Panc1 (cell line): ENCODE measurements around the gene CKAP5. TPM values are rescaled to one million over a fixed set of nuclear protein-coding genes. Genes with fewer than 3 reads are reported as not detected.

Source experiments
- ATAC-seq: fragments of 200-7000 bp; cut with Tn5 transposase; 2 replicates; pipeline ENCODE4 v1.9.1; 2020; ENCODE audit warnings: mild to moderate bottlenecking, moderate library complexity
- BruUV-seq: library from RNA; stranded (reverse); fragments of 400-500 nt; replicated peaks from 2 replicates; lab custom pipeline; 2021; lab: Mats Ljungman, UMichigan
- CTCF ChIA-PET: fragments of 300-600 bp; sonication (Branson Sonifier 250); formaldehyde crosslinking; loops from one replicate; lab custom pipeline; 2022; ENCODE audit warnings: antibody characterized with exemption; lab: Charles Lee
- POLR2A ChIA-PET: fragments of 300-600 bp; sonication (Branson Sonifier 250); formaldehyde crosslinking; loops from one replicate; lab custom pipeline; 2022; ENCODE audit warnings: antibody characterized with exemption; lab: Charles Lee
- DNase-seq: peaks from one replicate; pipeline ENCODE4 v3.0.0-alpha.2; 2010; ENCODE audit warnings: low read depth, low spot score
- H3K27ac ChIP-seq: 2 replicates; pipeline ENCODE4 v1.5.1; 2011; ENCODE audit warnings: mild to moderate bottlenecking, low read length, inconsistent platforms
- H3K27me3 ChIP-seq: fragments of 200-500 bp; sonication (Bioruptor generic); 2 replicates; pipeline ENCODE4 v1.6.0; 2014; ENCODE audit warnings: low read length, inconsistent platforms; ENCODE audit not compliant: control insufficient read depth, insufficient read depth
- H3K36me3 ChIP-seq: fragments of 200-500 bp; sonication (Bioruptor generic); 2 replicates; pipeline ENCODE4 v1.5.1; 2014; ENCODE audit warnings: inconsistent platforms, mild to moderate bottlenecking, low read length, moderate library complexity; ENCODE audit not compliant: control insufficient read depth, insufficient read depth
- H3K4me1 ChIP-seq: 2 replicates; pipeline ENCODE4 v1.5.1; 2011; ENCODE audit warnings: inconsistent platforms, mild to moderate bottlenecking, low read length, moderate library complexity; ENCODE audit not compliant: control insufficient read depth, insufficient read depth
- H3K4me3 ChIP-seq, 2 experiments: 2 replicates each; pipeline ENCODE4 v1.5.1; 2011 to 2012; ENCODE audit warnings: low read depth in 2 of 2, low read length in 2 of 2, mild to moderate bottlenecking in 2 of 2, inconsistent platforms in 1 of 2, moderate library complexity in 1 of 2
- H3K9me3 ChIP-seq: fragments of 200-500 bp; sonication (Bioruptor generic); 2 replicates; pipeline ENCODE4 v1.5.1; 2014; ENCODE audit warnings: low read depth, mild to moderate bottlenecking, inconsistent platforms, low read length, moderate library complexity; ENCODE audit not compliant: control insufficient read depth, insufficient read depth
- POLR2AphosphoS5 ChIP-seq: IDR thresholded peaks from 2 replicates; pipeline ENCODE4 v1.6.1; 2012; ENCODE audit warnings: mild to moderate bottlenecking, low read depth, low read length, moderate library complexity
- SIN3A ChIP-seq: IDR thresholded peaks from 2 replicates; pipeline ENCODE4 v1.6.1; 2012; ENCODE audit warnings: low read depth, mild to moderate bottlenecking, low read length, moderate library complexity, borderline replicate concordance; ENCODE audit not compliant: insufficient read depth
- TCF7L2 ChIP-seq: IDR thresholded peaks from 2 replicates; pipeline ENCODE4 v1.6.1; 2011; ENCODE audit warnings: mild to moderate bottlenecking, low read depth, low read length, inconsistent platforms
- in situ Hi-C: cut with HindIII; loops from 2 replicates; pipeline ENCODE4 v1.10.0; 2016; ENCODE audit warnings: low sequenced_read_pairs, low pct_unique_long_range_greater_than_20kb
- intact Hi-C: fragments of 100-400 bp; cut with micrococcal nuclease; formaldehyde crosslinking; loops from one replicate; pipeline ENCODE4 v1.10.0; 2022; ENCODE audit not compliant: unreplicated experiment
- total RNA-seq: library from RNA; stranded (reverse); gene quantifications from one replicate; pipeline ENCODE4 v1.2.1, GENCODE V29; 2021; ENCODE audit not compliant: unreplicated experiment
- TF ChIP-seq, protein P1 (sequence below): fragments of 450-650 bp; IDR thresholded peaks from 2 replicates; pipeline ENCODE4 v1.5.1; 2017; ENCODE audit warnings: mild to moderate bottlenecking
- TF ChIP-seq, protein P2 (sequence below), 2 experiments: IDR thresholded peaks; 2 replicates each; pipeline ENCODE4 v1.6.1; 2011 to 2012; ENCODE audit warnings: low read depth in 2 of 2, control low read depth in 1 of 2, low read length in 1 of 2, mild to moderate bottlenecking in 1 of 2, moderate library complexity in 1 of 2; ENCODE audit not compliant: insufficient read depth in 1 of 2

CKAP5 gene
- total RNA-seq, 1 experiment from 2014 or later: 191 TPM

DNA sequence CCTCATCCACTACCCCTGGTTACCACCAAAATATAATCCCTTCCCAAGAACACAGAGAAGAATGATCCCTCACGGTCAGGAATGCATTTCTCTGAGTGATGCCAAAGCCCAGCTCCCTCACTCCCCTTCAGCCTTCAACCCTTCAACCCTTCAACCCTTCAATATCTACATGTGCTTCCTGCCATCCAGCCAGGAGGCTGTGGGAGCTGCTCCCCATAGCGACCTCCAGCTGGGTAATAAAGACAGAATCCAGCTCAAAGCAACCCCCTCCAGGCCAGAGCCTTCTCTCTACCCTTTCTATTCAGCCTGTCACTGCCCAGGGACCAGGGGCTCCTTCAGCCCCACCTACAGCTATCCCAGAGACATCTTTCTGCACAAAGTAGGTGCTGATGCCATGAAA, 148.4 kb downstream of the CKAP5 start:
- Histone ChIP-seq H3K27me3 (no peaks in the 10 kb centered on the region), H3K9me3 (no peaks in the 10 kb centered on the region), H3K27ac (no peak overlapping the region), H3K4me1 (peaks cover 6% of the 10 kb centered on the region; the same call in 1 of the 2 replicates), H3K36me3 (peaks cover 5% of the 10 kb centered on the region; the same call in 1 of the 2 replicates), H3K4me3 (no peak overlapping the region)
- no peak for DNase-seq
- ChIA-PET CTCF (no interaction called here), POLR2A (interaction anchor here (0.6 kb wide), 1 partner anchor 81 kb away, joined by 10 read pairs; no protein-coding TSS in a partner anchor)
- TF ChIP-seq TCF7L2: no peak
- TF ChIP-seq, protein P1, sequence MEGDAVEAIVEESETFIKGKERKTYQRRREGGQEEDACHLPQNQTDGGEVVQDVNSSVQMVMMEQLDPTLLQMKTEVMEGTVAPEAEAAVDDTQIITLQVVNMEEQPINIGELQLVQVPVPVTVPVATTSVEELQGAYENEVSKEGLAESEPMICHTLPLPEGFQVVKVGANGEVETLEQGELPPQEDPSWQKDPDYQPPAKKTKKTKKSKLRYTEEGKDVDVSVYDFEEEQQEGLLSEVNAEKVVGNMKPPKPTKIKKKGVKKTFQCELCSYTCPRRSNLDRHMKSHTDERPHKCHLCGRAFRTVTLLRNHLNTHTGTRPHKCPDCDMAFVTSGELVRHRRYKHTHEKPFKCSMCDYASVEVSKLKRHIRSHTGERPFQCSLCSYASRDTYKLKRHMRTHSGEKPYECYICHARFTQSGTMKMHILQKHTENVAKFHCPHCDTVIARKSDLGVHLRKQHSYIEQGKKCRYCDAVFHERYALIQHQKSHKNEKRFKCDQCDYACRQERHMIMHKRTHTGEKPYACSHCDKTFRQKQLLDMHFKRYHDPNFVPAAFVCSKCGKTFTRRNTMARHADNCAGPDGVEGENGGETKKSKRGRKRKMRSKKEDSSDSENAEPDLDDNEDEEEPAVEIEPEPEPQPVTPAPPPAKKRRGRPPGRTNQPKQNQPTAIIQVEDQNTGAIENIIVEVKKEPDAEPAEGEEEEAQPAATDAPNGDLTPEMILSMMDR: no peak
- no peak for TF ChIP-seq SIN3A
- TF ChIP-seq, protein P2, sequence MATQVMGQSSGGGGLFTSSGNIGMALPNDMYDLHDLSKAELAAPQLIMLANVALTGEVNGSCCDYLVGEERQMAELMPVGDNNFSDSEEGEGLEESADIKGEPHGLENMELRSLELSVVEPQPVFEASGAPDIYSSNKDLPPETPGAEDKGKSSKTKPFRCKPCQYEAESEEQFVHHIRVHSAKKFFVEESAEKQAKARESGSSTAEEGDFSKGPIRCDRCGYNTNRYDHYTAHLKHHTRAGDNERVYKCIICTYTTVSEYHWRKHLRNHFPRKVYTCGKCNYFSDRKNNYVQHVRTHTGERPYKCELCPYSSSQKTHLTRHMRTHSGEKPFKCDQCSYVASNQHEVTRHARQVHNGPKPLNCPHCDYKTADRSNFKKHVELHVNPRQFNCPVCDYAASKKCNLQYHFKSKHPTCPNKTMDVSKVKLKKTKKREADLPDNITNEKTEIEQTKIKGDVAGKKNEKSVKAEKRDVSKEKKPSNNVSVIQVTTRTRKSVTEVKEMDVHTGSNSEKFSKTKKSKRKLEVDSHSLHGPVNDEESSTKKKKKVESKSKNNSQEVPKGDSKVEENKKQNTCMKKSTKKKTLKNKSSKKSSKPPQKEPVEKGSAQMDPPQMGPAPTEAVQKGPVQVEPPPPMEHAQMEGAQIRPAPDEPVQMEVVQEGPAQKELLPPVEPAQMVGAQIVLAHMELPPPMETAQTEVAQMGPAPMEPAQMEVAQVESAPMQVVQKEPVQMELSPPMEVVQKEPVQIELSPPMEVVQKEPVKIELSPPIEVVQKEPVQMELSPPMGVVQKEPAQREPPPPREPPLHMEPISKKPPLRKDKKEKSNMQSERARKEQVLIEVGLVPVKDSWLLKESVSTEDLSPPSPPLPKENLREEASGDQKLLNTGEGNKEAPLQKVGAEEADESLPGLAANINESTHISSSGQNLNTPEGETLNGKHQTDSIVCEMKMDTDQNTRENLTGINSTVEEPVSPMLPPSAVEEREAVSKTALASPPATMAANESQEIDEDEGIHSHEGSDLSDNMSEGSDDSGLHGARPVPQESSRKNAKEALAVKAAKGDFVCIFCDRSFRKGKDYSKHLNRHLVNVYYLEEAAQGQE (IDR thresholded peaks at IDR 0.05; ENCODE audit: insufficient read depth in 1 of 2, low read depth in 2 of 2, low read length in 1 of 2): no peak
- TF ChIP-seq POLR2AphosphoS5: no peak
- in situ Hi-C loops: no loop called here
- no peak for ATAC-seq
- intact Hi-C loops: no loop called here
- no TSS peak for BruUV-seq

DNA sequence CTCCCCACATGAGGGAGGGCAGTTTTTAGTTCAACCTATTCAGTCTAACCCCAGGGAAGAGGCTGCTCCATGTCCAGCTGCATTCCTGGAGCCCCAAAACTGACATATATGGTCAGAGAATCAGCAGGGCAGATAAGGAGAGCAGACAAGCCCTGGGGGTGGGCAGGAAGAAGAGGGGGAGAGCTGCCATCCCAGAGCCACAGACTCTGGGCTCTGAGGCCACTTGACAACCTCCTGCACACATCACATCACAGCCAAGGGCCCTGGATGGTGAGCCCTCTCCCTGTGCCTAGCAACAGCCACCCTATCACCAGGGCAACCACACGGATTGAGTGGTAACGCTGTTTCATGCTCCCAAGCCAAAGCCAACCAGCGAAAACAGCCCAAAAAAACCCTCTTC, 148.8 kb downstream of the CKAP5 start:
- ChIA-PET POLR2A (no interaction called here), CTCF (no interaction called here)
- in situ Hi-C loops (no loop called here), intact Hi-C loops (no loop called here)
- Histone ChIP-seq H3K27me3 (no peaks in the 10 kb centered on the region), H3K9me3 (no peaks in the 10 kb centered on the region), H3K4me1 (peaks cover 4% of the 10 kb centered on the region; the same call in 1 of the 2 replicates), H3K4me3 (no peak overlapping the region), H3K36me3 (peaks cover 5% of the 10 kb centered on the region; the same call in 1 of the 2 replicates), H3K27ac (no peak overlapping the region)
- TF ChIP-seq TCF7L2 (no peak), POLR2AphosphoS5 (no peak), SIN3A (no peak)
- TF ChIP-seq, protein P1: no peak
- TF ChIP-seq, protein P2 (IDR thresholded peaks at IDR 0.05; ENCODE audit: insufficient read depth in 1 of 2, low read depth in 2 of 2, low read length in 1 of 2): no peak
- no peak for DNase-seq
- BruUV-seq: no TSS peak
- no peak for ATAC-seq
